LHCN-M2 (cell line): Measurements from ENCODE around the gene UBE2E2. TPM values are rescaled to one million over a fixed set of nuclear protein-coding genes. Genes with fewer than 3 reads are reported as not detected.
"Not testable (repeated sequence)": the region's sequence is repeated elsewhere in the genome, so short reads cannot be mapped to it uniquely, and the experiment has no call there.

Experiments
- DNase-seq: peaks from one replicate; pipeline ENCODE4 v3.0.0-alpha.2; 2012; ENCODE audit warnings: low read depth
- total RNA-seq: library from RNA; depleted of rRNA; stranded (reverse); fragments of >200 nt; gene quantifications from 2 replicates; pipeline ENCODE4 v1.2.3, GENCODE V29; 2014

Gene UBE2E2
- total RNA-seq, 1 experiment from 2014 or later: 32.4 TPM

DNA sequence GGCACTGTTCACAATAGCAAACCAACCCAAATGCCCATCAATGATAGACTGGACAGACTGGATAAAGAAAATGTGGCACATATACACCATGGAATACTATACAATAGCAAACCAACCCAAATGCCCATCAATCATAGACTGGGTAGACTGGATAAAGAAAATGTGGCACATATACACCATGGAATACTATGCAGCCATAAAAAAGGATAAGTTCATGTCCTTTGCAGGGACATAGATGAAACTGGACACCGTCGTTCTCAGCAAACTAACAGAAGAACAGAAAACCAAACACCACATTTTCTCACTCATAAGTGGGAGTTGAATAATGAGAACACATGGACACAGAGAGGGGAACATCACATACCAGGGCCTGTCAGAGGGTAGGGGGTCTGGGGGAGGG is 415.3 kb downstream of the UBE2E2 start:
- not testable (repeated sequence) for DNase-seq

DNA sequence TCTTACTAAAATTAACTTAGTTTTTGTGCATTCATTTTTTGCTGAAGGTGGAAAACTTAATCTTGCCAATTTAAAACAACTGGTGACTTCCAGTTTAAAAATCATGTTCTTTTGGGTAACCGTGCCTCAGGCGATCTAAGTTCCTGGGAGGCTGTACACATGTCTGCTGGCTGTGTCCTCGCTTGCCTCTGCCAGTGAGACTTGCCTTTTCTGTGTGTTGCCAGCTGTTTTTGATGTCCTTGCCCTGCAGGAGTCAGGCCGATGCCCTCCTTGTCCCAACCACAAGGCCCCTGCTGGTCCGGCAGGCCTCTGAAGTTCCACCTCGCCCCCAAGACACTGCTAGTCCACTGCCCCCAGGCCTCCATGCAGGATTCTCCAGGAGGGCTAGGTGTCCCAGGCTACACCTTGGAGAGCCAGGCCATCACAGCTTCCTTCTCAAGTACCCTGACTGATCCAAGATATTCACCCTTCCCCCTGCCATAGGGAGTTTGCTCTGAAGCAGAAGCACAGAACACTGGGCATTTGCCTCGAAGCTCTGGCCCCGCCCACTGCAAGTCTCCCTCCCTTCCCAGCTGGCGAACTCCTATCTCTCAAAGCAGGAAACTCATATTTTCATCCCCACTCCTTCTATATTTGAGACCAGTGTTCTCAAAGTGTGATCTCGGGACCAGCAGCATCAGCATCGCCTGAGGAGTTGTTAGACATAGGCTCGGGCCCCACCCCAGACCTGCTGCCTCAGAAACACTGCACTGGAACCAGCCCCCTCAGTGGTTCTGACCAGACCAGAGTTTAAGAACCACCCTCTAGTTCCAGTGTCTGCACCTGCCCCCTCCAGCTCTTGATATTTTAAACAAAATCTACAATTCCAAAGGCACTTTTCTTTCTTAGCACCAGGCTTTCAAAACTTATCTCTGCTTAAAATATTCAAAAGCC is 416.8 kb downstream of the UBE2E2 start:
- DNase-seq: no peak

DNA sequence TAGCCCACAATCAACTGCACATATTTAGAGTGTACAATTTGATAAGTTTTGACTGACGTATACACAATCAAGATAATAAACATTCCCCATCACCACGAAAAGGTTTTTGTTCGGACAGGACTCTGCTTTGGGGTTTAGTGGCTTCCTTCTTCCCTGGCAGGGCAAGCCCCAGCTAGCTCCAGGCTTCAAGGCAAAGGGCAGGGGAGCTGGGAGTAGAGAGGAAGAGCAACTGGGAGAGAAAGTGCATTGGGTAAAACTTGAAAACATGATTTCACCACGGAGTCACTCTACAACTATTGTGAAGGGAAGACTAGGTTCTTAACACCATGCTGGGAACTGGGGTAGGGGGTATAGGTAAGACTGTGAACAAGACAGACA is 417.5 kb downstream of the UBE2E2 start:
- no peak for DNase-seq

DNA sequence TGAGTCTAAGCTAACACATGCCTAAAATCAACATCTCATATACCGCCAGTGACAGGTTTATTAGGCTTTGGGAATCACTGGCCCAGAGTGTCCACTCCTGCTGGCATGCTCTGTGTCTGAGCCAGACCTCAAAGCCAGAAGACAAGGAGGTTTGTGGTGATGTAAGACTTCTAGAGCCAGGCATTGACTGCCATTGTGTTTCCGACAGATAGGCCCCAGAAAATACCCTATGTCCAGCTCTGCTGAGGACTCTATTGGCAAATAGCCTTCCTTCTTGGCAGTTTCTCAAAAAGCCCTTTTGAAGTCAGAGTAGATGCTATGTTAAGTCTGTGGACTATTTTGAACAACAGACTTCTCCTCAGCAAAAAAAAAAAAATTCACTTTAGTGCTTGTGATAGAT is 420.7 kb downstream of the UBE2E2 start:
- no peak for DNase-seq

DNA sequence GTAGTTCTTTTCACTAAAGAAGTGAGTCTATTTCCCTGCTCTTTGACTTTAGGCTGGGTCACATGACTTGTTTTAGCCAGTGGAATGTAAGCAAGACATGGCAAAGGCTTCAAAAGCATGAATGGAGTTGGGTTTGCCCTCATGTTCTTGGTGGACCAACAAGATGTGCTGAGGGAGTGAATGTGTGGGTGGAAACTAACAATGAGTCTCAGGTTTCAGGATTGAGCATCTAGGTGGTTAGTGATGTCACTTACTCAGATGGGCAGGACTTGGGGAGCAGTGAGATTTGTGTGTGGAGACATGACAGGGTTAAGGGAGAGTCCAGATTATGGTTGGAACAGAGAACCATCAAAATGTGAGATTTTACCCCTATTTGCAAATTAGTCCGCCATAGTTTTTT is 421.2 kb downstream of the UBE2E2 start:
- no peak for DNase-seq

DNA sequence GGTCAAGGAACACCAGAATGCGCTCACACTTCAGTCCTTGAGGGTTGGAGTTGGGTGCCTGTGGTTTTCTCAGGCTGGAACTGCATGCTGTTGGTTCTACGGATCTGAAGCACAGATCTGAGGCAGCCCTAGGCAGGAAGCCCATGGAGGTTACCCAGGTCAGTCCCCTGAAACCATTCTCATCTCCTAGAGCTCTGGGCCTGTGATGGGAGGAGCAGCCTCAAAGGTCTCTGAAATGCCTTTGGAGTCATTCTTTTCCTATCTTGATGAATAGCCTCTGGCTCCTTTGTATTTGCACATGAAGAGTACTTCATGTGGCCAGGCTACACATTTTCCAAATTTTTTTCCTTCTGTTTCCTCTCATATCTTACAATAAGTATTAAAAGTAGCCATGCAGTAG is 423.3 kb downstream of the UBE2E2 start:
- no peak for DNase-seq

DNA sequence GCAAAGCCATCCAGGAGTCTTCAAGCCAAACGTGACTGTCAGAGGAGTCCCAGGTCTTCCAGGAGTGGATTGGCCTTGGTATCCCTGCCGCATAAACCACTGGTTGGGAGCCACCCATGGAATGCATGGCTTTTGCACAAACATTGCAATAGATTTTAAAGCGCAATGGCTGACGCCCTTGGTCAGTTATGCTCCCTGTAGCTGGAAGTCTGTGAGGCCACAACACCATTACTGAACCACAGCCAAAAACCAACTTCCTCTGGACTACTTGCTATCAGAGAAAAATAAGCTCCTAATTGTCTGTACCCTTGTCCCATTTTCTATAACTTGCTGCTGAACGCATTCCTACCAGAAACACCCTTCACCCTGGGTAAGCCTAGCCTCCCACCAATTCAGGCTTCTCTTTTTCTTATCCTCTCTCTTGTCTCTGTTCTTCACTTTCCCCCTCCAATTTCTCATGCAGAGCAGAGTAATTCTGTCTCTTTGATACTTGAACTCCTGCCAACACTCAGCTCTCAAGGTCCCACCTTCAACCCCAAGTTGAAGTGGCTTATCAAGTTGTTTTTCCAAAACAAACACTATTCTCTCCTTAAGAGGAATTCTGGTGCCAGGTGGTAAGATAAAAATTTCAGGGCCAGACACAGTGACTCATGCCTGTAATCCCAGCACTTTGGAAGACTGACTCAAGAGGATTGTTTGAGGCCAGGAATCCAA is 426.2 kb downstream of the UBE2E2 start:
- DNase-seq: peak; percentile 70

DNA sequence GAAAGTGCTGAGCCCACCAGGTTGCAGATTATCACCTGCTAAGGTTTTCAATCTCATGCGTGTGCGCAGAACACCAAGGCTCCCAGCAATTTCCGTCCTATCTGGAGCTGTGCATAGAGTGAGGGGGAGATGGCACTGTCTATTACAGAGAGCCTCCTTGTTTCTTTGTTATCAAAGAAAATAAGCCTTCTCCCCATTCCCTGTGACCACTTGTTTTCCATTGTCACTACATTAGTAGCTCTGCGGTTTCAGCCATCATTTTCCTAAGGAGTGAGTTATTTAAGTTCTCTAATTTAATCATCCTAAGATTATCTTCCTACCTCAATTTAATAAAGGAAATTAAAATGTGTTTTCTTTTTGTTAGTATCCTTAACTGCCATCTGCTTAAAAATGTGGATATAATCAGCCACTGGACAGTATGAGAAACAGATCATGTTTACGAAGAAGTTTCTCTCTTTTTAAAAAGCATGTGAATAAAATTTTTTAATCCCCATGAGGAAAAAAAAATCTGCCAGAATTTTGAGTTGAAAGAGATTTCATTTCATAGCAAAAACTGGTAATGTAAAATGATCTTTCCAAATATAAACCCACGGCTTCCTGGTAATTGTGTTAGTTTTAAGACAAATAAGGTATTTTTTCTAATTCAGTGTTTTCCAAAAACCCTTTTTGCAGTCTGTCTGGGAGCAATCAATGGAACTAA is 430.3 kb downstream of the UBE2E2 start:
- DNase-seq: no peak

DNA sequence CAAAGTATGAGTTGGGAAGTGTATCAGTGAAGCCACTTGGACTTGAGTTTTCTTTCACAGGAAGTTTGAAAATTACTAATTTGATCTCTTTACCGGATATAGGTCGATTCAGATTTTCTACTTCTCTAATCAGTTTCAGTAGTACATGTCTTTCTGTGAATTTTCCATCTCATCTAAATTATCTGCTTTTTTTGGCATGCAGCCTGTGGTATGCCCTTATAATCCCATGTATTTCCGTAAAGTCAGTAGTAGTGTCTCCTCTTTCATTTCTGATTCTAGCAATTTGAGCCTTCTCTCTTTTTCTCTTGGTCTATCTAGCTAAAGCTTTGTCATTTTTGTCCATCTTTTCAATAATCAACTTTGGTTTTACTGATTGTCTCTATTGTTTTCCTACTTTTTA is 434.2 kb downstream of the UBE2E2 start:
- no peak for DNase-seq

DNA sequence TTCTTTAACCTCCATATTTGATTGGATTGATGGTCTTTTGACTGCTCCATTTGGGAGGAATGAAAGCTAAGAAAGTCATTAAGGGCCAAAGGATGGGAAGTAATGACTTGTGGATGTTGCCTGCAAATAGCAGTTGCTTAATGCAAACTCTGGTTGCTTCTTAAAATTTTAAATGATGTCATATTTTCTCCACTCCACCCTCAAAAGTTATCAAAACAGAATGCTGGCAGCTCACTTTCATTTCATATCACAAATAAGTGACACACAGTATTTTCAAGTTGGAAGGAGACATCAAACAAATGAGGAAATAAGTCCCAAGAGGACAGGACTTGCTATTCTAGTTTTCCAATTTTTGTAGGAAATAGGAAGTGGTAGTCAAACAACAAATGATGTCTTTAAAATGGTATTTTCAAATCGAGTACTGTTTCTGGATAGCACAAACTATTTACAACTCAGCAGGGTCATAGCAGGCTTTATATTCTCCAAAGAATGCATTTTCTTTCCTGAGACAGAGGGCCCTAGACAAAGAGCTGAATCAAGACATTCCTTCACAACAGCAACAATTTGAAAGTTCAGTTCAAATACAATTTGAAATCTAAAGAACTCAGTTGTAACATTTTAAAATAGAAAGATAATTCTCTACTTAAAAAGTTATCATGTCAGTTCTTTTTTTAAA is 437.5 kb downstream of the UBE2E2 start:
- no peak for DNase-seq
